PFSK-1 (cell line): ENCODE data around the gene DACH1.

Source experiments
- FOXP2 ChIP-seq: optimal IDR thresholded peaks from 2 replicates; pipeline ENCODE3; 2011; ENCODE audit warnings: borderline replicate concordance, control low read depth, inconsistent platforms; ENCODE audit not compliant: insufficient read depth; ENCODE audit errors: extremely low read length, extremely low read depth
- POLR2AphosphoS5 ChIP-seq: IDR thresholded peaks from 2 replicates; pipeline ENCODE4 v1.6.1; 2012; ENCODE audit warnings: low read depth, mild to moderate bottlenecking, control low read depth, low read length, moderate library complexity
- REST ChIP-seq, 2 experiments: IDR thresholded peaks; 2 replicates each; pipeline versions ENCODE4 v1.6.1 to v1.8.0; 2011 to 2012; ENCODE audit warnings: low read depth in 2 of 2, low read length in 2 of 2, control low read depth in 1 of 2, inconsistent platforms in 1 of 2, mild to moderate bottlenecking in 1 of 2, moderate library complexity in 1 of 2; ENCODE audit not compliant: insufficient read depth in 1 of 2
- SIN3A ChIP-seq: IDR thresholded peaks from 2 replicates; pipeline ENCODE4 v1.6.1; 2012; ENCODE audit warnings: mild to moderate bottlenecking, low read length, moderate library complexity, borderline replicate concordance; ENCODE audit not compliant: insufficient read depth
- TAF1 ChIP-seq: IDR thresholded peaks from 2 replicates; pipeline ENCODE4 v1.6.1; 2012; ENCODE audit warnings: low read length, control low read depth, borderline replicate concordance; ENCODE audit not compliant: insufficient read depth

Gene DACH1

GRCh38 chr13:71853725-71854124, 13.3 kb downstream of the DACH1 start:
- TF ChIP-seq REST (IDR thresholded peaks at IDR 0.05; ENCODE audit: insufficient read depth in 1 of 2, low read depth in 2 of 2, low read length in 2 of 2) (no peak), FOXP2 (no peak), POLR2AphosphoS5 (no peak), TAF1 (no peak), SIN3A (no peak)

GRCh38 chr13:71852736-71853135, 14.3 kb downstream of the DACH1 start:
- TF ChIP-seq TAF1 (no peak), POLR2AphosphoS5 (no peak), REST (IDR thresholded peaks at IDR 0.05; ENCODE audit: insufficient read depth in 1 of 2, low read depth in 2 of 2, low read length in 2 of 2) (no peak), FOXP2 (no peak), SIN3A (no peak)

- TF ChIP-seq TAF1 (no peak), REST (IDR thresholded peaks at IDR 0.05; ENCODE audit: insufficient read depth in 1 of 2, low read depth in 2 of 2, low read length in 2 of 2) (no peak), POLR2AphosphoS5 (no peak), FOXP2 (no peak), SIN3A (no peak)
Observed at GRCh38 chr13:71851498-71852409, 15.2 kb downstream of the DACH1 start.

GRCh38 chr13:71842003-71842402, 25.0 kb downstream of the DACH1 start:
- TF ChIP-seq TAF1 = no peak
- TF ChIP-seq FOXP2 = no peak
- no peak for TF ChIP-seq REST (IDR thresholded peaks at IDR 0.05; ENCODE audit: insufficient read depth in 1 of 2, low read depth in 2 of 2, low read length in 2 of 2)
- TF ChIP-seq SIN3A = no peak
- no peak for TF ChIP-seq POLR2AphosphoS5
